Mesothelial cell of epicardium (in vitro differentiated cells): ENCODE results near the gene MRRF. TPM values are rescaled to one million over a fixed set of nuclear protein-coding genes. Genes with fewer than 3 reads are reported as not detected.

Experiments
- DNase-seq, 2 experiments: peaks; one replicate each; pipeline ENCODE4 v3.0.0; 2021; ENCODE audit warnings: low spot score in 2 of 2; ENCODE audit not compliant: unreplicated experiment in 2 of 2
- H3K27ac Mint-ChIP-seq: 2 replicates; pipeline ENCODE4 v1.8.0; 2021; ENCODE audit warnings: mixed read lengths
- H3K27me3 Mint-ChIP-seq: 2 replicates; pipeline ENCODE4 v1.8.0; 2021; ENCODE audit warnings: low read depth, mixed read lengths
- H3K36me3 Mint-ChIP-seq: 2 replicates; pipeline ENCODE4 v1.8.0; 2021; ENCODE audit warnings: mixed read lengths
- H3K4me1 Mint-ChIP-seq: 2 replicates; pipeline ENCODE4 v1.8.0; 2021; ENCODE audit warnings: mixed read lengths
- H3K4me3 Mint-ChIP-seq: 2 replicates; pipeline ENCODE4 v1.8.0; 2021; ENCODE audit warnings: mild to moderate bottlenecking, moderate library complexity, mixed read lengths
- H3K9me3 Mint-ChIP-seq: 2 replicates; pipeline ENCODE4 v1.8.0; 2021; ENCODE audit warnings: mixed read lengths
- total RNA-seq: library from RNA; stranded (reverse); gene quantifications from 3 replicates; pipeline ENCODE4 v1.2.1, GENCODE V29; 2021
- TF ChIP-seq, protein P1 (sequence below): fragments of 200-600 bp; sonication (generic); IDR thresholded peaks from one replicate; pipeline ENCODE4 v1.5.0; 2021; ENCODE audit warnings: antibody characterized with exemption; ENCODE audit not compliant: unreplicated experiment

MRRF gene
- total RNA-seq, 1 donor from 2014 or later = 39.2 TPM

GRCh38 chr9:122380293-122380692 lies 115.6 kb downstream of the MRRF start:
- TF ChIP-seq, protein P1, sequence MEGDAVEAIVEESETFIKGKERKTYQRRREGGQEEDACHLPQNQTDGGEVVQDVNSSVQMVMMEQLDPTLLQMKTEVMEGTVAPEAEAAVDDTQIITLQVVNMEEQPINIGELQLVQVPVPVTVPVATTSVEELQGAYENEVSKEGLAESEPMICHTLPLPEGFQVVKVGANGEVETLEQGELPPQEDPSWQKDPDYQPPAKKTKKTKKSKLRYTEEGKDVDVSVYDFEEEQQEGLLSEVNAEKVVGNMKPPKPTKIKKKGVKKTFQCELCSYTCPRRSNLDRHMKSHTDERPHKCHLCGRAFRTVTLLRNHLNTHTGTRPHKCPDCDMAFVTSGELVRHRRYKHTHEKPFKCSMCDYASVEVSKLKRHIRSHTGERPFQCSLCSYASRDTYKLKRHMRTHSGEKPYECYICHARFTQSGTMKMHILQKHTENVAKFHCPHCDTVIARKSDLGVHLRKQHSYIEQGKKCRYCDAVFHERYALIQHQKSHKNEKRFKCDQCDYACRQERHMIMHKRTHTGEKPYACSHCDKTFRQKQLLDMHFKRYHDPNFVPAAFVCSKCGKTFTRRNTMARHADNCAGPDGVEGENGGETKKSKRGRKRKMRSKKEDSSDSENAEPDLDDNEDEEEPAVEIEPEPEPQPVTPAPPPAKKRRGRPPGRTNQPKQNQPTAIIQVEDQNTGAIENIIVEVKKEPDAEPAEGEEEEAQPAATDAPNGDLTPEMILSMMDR = no peak
- DNase-seq = no peak
- no peak overlapping the region for H3K27ac Mint-ChIP-seq
- H3K4me3 Mint-ChIP-seq = no peak overlapping the region
- H3K9me3 Mint-ChIP-seq = no peaks in the 10 kb centered on the region
- peaks cover 9% of the 10 kb centered on the region for H3K27me3 Mint-ChIP-seq
- peaks cover 23% of the 10 kb centered on the region for H3K4me1 Mint-ChIP-seq
- no peaks in the 10 kb centered on the region for H3K36me3 Mint-ChIP-seq

Other genes with a start within 250 kb of the MRRF start
- gene TTLL11, start 171.6 kb upstream of the MRRF start, total RNA-seq = 4.8 to 7.2 TPM (median 5.2 TPM) in 3 replicates
- gene NDUFA8, start 105.1 kb upstream of the MRRF start, total RNA-seq = 37.1 to 38.8 TPM (median 37.7 TPM) in 3 replicates
- not detected in 3 replicates for gene MORN5, start 105.0 kb upstream of the MRRF start, total RNA-seq
- gene LHX6, start 35.9 kb upstream of the MRRF start, total RNA-seq = 0.09 TPM in 1 of 3 replicates, not detected in the others
- gene RBM18, start within 50 bp of the MRRF start, total RNA-seq = 16.7 to 22.1 TPM (median 20.5 TPM) in 3 replicates
- gene PTGS1, start 106.1 kb downstream of the MRRF start, total RNA-seq = 8.0 to 9.2 TPM (median 8.2 TPM) in 3 replicates
- not detected in 3 replicates for gene OR1J1, start 213.0 kb downstream of the MRRF start, total RNA-seq
- not detected in 3 replicates for gene OR1J2, start 245.9 kb downstream of the MRRF start, total RNA-seq